ENCODE measurements around the gene FNBP1. TPM values are rescaled to one million over a fixed set of nuclear protein-coding genes. Genes with fewer than 3 reads are reported as not detected.

FNBP1 gene
- total and polyA plus RNA-seq, 2 of the 8 experiments (the other 6 are each of a cell fraction or from before 2014, with no cell fraction given) = 7.2 to 40.9 TPM

DNA sequence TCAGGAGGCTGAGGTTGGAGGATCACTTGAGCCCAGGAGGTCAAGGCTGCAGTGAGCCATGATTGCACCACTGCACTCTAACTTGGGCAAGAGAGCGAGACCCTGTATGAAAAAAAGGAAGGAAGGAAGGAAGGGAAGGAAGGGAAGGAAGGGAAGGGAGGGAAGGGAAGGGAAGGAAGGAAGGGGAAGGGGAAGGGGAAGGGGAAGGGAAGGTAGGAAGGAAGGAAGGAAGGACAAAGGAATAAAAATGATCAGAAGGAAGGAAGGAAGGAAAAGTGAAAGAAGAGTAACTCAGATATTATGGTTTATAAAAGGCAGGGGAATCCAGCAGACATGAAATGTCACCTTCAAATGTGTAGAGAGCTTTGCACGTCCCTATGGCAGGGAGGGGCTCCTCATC, 143.4 kb downstream of the FNBP1 start (continued):
- TF ChIP-seq, protein P1, sequence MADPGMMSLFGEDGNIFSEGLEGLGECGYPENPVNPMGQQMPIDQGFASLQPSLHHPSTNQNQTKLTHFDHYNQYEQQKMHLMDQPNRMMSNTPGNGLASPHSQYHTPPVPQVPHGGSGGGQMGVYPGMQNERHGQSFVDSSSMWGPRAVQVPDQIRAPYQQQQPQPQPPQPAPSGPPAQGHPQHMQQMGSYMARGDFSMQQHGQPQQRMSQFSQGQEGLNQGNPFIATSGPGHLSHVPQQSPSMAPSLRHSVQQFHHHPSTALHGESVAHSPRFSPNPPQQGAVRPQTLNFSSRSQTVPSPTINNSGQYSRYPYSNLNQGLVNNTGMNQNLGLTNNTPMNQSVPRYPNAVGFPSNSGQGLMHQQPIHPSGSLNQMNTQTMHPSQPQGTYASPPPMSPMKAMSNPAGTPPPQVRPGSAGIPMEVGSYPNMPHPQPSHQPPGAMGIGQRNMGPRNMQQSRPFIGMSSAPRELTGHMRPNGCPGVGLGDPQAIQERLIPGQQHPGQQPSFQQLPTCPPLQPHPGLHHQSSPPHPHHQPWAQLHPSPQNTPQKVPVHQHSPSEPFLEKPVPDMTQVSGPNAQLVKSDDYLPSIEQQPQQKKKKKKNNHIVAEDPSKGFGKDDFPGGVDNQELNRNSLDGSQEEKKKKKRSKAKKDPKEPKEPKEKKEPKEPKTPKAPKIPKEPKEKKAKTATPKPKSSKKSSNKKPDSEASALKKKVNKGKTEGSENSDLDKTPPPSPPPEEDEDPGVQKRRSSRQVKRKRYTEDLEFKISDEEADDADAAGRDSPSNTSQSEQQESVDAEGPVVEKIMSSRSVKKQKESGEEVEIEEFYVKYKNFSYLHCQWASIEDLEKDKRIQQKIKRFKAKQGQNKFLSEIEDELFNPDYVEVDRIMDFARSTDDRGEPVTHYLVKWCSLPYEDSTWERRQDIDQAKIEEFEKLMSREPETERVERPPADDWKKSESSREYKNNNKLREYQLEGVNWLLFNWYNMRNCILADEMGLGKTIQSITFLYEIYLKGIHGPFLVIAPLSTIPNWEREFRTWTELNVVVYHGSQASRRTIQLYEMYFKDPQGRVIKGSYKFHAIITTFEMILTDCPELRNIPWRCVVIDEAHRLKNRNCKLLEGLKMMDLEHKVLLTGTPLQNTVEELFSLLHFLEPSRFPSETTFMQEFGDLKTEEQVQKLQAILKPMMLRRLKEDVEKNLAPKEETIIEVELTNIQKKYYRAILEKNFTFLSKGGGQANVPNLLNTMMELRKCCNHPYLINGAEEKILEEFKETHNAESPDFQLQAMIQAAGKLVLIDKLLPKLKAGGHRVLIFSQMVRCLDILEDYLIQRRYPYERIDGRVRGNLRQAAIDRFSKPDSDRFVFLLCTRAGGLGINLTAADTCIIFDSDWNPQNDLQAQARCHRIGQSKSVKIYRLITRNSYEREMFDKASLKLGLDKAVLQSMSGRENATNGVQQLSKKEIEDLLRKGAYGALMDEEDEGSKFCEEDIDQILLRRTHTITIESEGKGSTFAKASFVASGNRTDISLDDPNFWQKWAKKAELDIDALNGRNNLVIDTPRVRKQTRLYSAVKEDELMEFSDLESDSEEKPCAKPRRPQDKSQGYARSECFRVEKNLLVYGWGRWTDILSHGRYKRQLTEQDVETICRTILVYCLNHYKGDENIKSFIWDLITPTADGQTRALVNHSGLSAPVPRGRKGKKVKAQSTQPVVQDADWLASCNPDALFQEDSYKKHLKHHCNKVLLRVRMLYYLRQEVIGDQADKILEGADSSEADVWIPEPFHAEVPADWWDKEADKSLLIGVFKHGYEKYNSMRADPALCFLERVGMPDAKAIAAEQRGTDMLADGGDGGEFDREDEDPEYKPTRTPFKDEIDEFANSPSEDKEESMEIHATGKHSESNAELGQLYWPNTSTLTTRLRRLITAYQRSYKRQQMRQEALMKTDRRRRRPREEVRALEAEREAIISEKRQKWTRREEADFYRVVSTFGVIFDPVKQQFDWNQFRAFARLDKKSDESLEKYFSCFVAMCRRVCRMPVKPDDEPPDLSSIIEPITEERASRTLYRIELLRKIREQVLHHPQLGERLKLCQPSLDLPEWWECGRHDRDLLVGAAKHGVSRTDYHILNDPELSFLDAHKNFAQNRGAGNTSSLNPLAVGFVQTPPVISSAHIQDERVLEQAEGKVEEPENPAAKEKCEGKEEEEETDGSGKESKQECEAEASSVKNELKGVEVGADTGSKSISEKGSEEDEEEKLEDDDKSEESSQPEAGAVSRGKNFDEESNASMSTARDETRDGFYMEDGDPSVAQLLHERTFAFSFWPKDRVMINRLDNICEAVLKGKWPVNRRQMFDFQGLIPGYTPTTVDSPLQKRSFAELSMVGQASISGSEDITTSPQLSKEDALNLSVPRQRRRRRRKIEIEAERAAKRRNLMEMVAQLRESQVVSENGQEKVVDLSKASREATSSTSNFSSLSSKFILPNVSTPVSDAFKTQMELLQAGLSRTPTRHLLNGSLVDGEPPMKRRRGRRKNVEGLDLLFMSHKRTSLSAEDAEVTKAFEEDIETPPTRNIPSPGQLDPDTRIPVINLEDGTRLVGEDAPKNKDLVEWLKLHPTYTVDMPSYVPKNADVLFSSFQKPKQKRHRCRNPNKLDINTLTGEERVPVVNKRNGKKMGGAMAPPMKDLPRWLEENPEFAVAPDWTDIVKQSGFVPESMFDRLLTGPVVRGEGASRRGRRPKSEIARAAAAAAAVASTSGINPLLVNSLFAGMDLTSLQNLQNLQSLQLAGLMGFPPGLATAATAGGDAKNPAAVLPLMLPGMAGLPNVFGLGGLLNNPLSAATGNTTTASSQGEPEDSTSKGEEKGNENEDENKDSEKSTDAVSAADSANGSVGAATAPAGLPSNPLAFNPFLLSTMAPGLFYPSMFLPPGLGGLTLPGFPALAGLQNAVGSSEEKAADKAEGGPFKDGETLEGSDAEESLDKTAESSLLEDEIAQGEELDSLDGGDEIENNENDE (IDR thresholded peaks at IDR 0.05; ENCODE audit: insufficient replicate concordance, low read length) = no peak
- TF ChIP-seq, protein P2, sequence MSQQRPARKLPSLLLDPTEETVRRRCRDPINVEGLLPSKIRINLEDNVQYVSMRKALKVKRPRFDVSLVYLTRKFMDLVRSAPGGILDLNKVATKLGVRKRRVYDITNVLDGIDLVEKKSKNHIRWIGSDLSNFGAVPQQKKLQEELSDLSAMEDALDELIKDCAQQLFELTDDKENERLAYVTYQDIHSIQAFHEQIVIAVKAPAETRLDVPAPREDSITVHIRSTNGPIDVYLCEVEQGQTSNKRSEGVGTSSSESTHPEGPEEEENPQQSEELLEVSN (IDR thresholded peaks at IDR 0.05) = no peak
- no peak for TF ChIP-seq FOSL1 (IDR thresholded peaks at IDR 0.05; ENCODE audit: insufficient read depth, low read depth, low read length)
- no peak for TF ChIP-seq RXRA (IDR thresholded peaks at IDR 0.05; ENCODE audit: insufficient read depth, low read depth, low read length)
- TF ChIP-seq SP2 (IDR thresholded peaks at IDR 0.05; ENCODE audit: low read length) = no peak
- no peak for TF ChIP-seq RBBP5 (IDR thresholded peaks at IDR 0.05; ENCODE audit: borderline replicate concordance, low read depth, low read length)
- TF ChIP-seq, protein P3, sequence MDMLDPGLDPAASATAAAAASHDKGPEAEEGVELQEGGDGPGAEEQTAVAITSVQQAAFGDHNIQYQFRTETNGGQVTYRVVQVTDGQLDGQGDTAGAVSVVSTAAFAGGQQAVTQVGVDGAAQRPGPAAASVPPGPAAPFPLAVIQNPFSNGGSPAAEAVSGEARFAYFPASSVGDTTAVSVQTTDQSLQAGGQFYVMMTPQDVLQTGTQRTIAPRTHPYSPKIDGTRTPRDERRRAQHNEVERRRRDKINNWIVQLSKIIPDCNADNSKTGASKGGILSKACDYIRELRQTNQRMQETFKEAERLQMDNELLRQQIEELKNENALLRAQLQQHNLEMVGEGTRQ (IDR thresholded peaks at IDR 0.05; ENCODE audit: low read length) = no peak
- no peak for TF ChIP-seq POU5F1 (IDR thresholded peaks at IDR 0.05; ENCODE audit: low read depth, low read length)
